ENCODE measurements around the gene CLCN6.
A peak's percentile ranks its signal among the peaks of the same experiment; 100 is the strongest.

The CLCN6 gene

GRCh38 chr1:11858968-11859871, 53.2 kb downstream of the CLCN6 start:
- H3K9me2 ChIP-seq (replicated peaks; ENCODE audit: insufficient read depth, low read length), result no peaks in the 10 kb centered on the region
- no peak overlapping the region for H3K27ac ChIP-seq (ENCODE audit: low read length)
- no peak overlapping the region for H2AFZ ChIP-seq (ENCODE audit: low read length)
- TF ChIP-seq EZH2 (optimal IDR thresholded peaks at IDR 0.05; ENCODE audit: low read depth, low read length) (no peak), EZH2phosphoT487 (IDR thresholded peaks at IDR 0.05; ENCODE audit: low read length) (no peak), CTCF (IDR thresholded peaks at IDR 0.05; ENCODE audit: low read length) (peak; percentile 43)
- no peaks in the 10 kb centered on the region for H3F3A ChIP-seq (ENCODE audit: insufficient read depth, low read length)
- no peak overlapping the region for H3K4me3 ChIP-seq (ENCODE audit: low read length)
- no peaks in the 10 kb centered on the region for H3K4me1 ChIP-seq (ENCODE audit: low read length)
- H3K9me3 ChIP-seq (replicated peaks; ENCODE audit: insufficient read depth, low read length), result no peaks in the 10 kb centered on the region
- H3K79me2 ChIP-seq (ENCODE audit: low read length), result no peaks in the 10 kb centered on the region
- H3K36me3 ChIP-seq (replicated peaks; ENCODE audit: insufficient read depth, low read length), result no peaks in the 10 kb centered on the region
- no peaks in the 10 kb centered on the region for H4K20me1 ChIP-seq (ENCODE audit: insufficient read depth, low read length)
- H3K27me3 ChIP-seq (replicated peaks; ENCODE audit: insufficient read depth, low read length), result peaks cover 87% of the 10 kb centered on the region
- H3K9ac ChIP-seq (ENCODE audit: low read length), result no peak overlapping the region
- peak; percentile 67 for DNase-seq
- H3K4me2 ChIP-seq (ENCODE audit: low read depth, low read length), result no peak overlapping the region

- Histone ChIP-seq H3K4me2 (ENCODE audit: low read depth, low read length) (no peak overlapping the region), H3K9me3 (replicated peaks; ENCODE audit: insufficient read depth, low read length) (no peaks in the 10 kb centered on the region), H3K4me3 (ENCODE audit: low read length) (no peak overlapping the region), H3K27ac (ENCODE audit: low read length) (no peak overlapping the region), H3K9me2 (replicated peaks; ENCODE audit: insufficient read depth, low read length) (no peaks in the 10 kb centered on the region), H3K36me3 (replicated peaks; ENCODE audit: insufficient read depth, low read length) (no peaks in the 10 kb centered on the region), H3K79me2 (ENCODE audit: low read length) (no peaks in the 10 kb centered on the region), H3K27me3 (replicated peaks; ENCODE audit: insufficient read depth, low read length) (peaks cover 84% of the 10 kb centered on the region), H3F3A (ENCODE audit: insufficient read depth, low read length) (no peaks in the 10 kb centered on the region), H3K9ac (ENCODE audit: low read length) (no peak overlapping the region), H3K4me1 (ENCODE audit: low read length) (no peaks in the 10 kb centered on the region), H4K20me1 (ENCODE audit: insufficient read depth, low read length) (no peaks in the 10 kb centered on the region), H2AFZ (ENCODE audit: low read length) (no peak overlapping the region)
- no peak for DNase-seq
- TF ChIP-seq EZH2phosphoT487 (IDR thresholded peaks at IDR 0.05; ENCODE audit: low read length) (no peak), CTCF (IDR thresholded peaks at IDR 0.05; ENCODE audit: low read length) (no peak), EZH2 (optimal IDR thresholded peaks at IDR 0.05; ENCODE audit: low read depth, low read length) (no peak)
Observed at GRCh38 chr1:11860083-11860482, 54.1 kb downstream of the CLCN6 start.

GRCh38 chr1:11860587-11860986, 54.6 kb downstream of the CLCN6 start:
- H3K27me3 ChIP-seq (replicated peaks; ENCODE audit: insufficient read depth, low read length), result peaks cover 85% of the 10 kb centered on the region

More at GRCh38 chr1:11860587-11860986, 54.6 kb downstream of the CLCN6 start:
- Histone ChIP-seq H3K9ac (ENCODE audit: low read length) (no peak overlapping the region), H3K79me2 (ENCODE audit: low read length) (no peaks in the 10 kb centered on the region), H3K9me2 (replicated peaks; ENCODE audit: insufficient read depth, low read length) (no peaks in the 10 kb centered on the region), H2AFZ (ENCODE audit: low read length) (no peak overlapping the region), H4K20me1 (ENCODE audit: insufficient read depth, low read length) (no peaks in the 10 kb centered on the region), H3K27ac (ENCODE audit: low read length) (no peak overlapping the region), H3K4me2 (ENCODE audit: low read depth, low read length) (no peak overlapping the region), H3K4me3 (ENCODE audit: low read length) (no peak overlapping the region), H3F3A (ENCODE audit: insufficient read depth, low read length) (no peaks in the 10 kb centered on the region), H3K36me3 (replicated peaks; ENCODE audit: insufficient read depth, low read length) (no peaks in the 10 kb centered on the region), H3K4me1 (ENCODE audit: low read length) (no peaks in the 10 kb centered on the region), H3K9me3 (replicated peaks; ENCODE audit: insufficient read depth, low read length) (no peaks in the 10 kb centered on the region)
- TF ChIP-seq EZH2phosphoT487 (IDR thresholded peaks at IDR 0.05; ENCODE audit: low read length), result no peak
- no peak for TF ChIP-seq EZH2 (optimal IDR thresholded peaks at IDR 0.05; ENCODE audit: low read depth, low read length)
- TF ChIP-seq CTCF (IDR thresholded peaks at IDR 0.05; ENCODE audit: low read length), result no peak
- no peak for DNase-seq

Data from MM.1S (cell line).